GM18502 (cell line): Measurements from ENCODE around the gene CBLB.

ENCODE experiments used
- ATAC-seq: cut with Tn5 transposase; IDR thresholded peaks from one replicate; pipeline ENCODE4 v1.9.1; 2021; ENCODE audit warnings: mild to moderate bottlenecking; ENCODE audit not compliant: unreplicated experiment, poor library complexity

The CBLB gene

DNA sequence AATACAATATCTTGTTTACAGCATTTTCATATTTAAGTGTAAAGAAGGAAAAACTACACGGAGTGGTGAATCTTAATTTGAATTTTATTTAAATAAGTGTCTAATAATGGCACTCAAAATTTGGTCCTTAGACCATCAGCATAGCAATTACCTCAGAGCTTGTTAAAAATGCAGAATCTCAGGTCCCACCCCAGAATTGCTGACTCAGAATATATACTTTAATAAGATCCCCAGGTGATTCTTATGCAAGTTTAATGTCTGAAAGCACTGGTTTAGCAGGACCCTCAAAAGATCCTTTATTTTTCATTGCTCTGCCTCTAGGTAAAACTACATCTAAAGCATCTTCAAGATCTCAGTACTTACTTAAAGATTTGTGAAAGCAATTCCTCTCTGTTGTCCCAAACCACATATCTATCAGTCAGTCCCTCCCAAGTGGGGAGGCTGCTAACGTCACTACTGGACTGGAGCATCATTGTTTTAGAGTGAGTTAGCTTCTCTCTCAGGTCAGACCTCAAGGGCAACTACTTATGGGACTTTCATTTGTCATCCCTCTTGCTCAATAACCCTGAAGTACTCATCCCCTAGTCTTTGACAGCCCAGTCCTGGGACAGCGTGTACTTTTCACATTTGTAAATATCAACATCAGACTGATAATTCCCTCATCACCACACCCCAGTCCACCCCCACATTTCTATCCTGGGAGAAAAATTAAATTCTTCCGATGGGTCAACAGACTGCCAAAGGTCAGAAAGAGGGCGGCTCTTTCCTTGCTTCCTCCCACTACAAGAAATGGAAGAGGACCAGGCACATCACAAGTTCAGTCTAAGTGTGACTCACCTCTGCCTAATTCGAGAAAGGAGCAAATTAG lies 76.7 kb downstream of the CBLB start:
- ATAC-seq = no peak

DNA sequence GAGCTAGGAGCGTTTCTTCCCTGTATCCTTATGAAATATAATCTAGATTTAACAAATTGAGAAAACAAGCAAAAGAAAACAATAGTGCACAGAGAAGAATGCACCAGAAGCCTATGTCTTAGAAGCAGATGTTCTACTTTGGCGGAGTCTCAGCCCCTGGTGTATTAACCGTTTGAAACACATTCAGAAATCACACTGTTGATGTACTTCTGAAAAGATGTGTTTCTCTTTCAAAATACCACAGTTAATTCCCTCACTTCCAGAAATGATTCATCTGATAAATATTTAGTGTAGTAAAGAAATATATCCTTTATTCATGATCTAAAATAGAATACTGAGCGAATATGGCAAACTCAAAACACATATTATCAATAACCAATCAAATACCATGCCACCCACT lies 77.7 kb downstream of the CBLB start:
- ATAC-seq = no peak

DNA sequence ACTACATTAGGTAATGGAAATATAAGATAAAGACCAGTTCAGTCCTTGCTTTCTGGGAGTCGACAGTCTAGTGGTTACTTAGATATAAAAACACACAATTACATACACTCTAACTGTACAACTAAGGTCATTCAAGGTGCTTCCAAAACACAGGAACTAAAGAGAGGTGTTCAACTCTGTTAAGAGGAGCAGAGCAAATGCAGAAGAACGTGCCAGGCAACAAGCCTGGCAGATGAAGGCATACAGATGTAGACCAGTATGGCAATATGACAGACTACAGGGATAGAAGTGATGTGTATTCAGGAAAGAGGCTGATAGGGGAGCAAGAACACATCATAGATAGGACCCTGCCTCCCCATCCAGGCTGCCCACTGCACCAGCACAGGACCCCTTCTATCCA lies 78.3 kb downstream of the CBLB start:
- ATAC-seq = no peak

DNA sequence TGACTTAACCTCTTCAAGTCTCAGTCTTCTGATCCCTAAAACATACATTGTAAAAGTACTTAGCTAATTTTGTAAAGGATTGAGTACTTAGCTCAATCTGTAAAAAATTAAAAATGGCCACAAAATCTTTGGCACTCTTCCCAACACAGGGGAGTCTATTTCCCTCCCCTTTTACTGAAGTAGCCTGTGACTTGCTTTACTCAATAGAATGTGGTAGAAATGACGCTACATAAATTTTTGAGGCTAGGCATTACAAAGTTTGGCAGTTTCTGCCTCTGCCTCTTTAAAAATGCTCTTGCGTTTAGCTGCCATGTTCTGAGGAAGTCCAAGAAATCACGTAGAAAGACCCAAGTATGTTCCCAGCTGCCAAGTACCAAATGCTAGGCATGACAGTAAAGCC lies 80.2 kb downstream of the CBLB start:
- no peak for ATAC-seq

DNA sequence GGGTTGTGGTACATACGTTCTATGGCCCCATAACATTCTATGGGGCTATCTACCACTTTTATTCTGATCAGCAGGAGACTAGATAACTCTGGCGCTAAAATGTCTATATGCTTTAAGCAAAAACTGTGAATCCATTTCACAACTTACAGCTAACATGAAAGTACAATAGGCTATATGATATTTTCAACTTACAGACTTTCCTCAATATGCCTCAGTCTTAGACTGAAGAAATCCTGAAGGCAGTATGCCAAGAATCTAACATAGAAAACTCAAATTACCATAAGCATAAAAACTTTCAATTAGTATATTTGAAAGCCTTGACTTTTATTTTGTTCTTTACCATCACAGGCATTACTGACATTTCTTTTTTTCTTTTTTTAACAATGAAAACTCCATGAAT lies 81.4 kb downstream of the CBLB start:
- no peak for ATAC-seq

DNA sequence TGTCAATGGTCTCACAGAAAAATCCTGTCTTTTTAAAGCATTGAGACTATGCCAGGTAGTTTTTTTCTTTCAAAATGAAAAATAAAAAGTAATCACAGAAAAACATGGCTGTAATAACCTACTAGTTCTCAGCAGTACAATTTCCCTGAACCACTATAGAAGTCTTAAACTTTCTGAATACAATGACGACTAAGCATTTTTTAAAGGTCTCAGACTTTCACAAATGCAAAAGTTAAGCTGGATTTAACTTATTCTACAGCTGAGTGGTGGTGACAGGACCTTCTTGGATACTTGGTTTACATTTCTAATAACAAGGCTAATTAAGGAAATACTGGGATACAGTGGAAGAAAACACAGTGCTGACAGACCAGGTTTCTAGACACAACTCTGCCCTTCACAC lies 81.8 kb downstream of the CBLB start:
- no peak for ATAC-seq

DNA sequence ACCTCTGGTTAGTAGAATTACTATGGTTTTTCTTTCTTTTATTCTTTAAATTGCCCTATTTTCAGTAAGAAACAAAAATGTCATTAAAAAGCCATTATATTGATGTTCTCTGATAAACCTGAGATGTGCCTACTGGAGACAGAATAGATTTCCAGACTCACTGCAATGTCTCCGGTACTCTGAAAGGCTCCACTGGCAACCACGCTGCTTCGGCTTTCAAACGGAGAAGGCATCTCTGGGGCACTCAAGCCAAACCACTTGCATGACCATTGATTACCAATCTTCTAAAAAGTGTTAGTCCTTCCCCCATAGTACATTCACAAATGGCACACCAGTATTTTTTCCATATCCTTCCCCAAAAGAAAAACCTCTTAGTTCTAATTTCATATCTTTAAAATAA lies 82.6 kb downstream of the CBLB start:
- no peak for ATAC-seq

DNA sequence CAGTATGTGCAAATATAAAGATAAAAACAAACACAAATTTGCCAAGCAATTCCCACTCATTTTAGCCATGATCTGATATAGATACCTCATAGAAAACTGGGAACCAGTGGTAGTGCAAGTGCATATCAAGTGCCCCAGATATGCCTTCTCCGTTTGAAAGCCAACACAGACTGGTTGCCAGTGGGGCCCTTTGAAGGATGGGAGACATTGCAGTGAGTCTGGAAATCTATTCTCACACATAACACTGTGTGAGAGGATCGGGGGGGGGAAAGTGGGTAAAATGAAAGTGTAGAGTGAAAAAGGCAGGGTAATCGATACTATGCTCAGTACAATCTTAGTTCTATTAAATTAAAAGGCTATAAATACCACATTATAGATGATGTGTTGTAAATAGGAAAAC lies 83.0 kb downstream of the CBLB start:
- ATAC-seq = no peak

DNA sequence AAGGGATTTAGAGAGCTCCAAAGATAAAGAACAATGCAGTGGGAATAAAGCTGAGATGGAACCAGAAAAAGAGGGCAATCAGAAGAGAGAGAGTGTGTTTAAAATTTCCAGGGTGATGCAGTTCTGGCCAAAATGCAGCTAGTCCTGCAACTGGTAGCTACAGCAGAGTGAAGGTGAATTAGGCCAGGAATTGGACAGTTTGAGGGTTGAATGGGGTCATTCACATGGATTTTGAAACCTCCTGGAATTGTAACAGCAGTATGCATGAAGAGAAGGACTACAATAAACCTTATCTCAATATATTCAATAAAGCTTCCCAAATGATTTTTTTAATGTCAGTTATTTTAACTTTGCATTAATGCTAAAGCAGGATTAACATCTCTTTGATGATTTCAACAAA lies 85.2 kb downstream of the CBLB start:
- no peak for ATAC-seq

DNA sequence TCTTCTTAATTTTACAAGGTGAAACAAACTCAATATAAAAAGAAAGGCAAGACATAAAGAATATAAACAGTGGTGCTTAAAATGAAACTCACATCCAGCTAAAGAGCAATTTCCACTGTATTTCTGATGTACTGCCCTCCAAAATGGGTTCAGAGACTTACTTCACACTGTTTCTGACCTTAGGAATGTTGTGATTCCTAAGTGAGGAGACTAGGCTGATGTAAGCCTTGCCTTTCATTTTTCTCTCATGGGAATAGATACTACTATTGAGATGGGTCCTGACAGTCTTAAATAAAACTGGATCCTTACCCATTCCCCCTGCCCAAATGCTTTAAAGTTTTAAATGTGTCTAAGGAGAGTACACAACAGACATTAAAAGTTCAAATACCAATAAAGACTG lies 86.9 kb downstream of the CBLB start:
- ATAC-seq = no peak

DNA sequence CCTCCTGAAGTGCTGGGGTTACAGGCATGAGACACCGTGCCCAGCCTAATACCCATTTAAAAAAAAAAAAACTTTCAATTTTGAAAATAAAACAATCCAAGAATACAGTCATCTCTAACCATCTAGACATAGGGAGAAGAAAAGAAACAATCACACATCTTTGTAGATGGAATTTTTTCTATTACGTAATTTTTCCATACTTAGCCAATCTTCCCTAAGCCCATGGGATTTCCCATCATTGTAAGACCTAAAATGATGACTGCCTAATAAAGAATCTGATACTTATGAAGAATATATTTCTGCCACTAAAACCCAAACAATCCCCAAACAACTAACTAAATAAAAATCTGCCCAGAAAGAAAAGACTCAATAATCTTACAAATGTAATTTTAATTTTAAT lies 88.7 kb downstream of the CBLB start:
- ATAC-seq = no peak

DNA sequence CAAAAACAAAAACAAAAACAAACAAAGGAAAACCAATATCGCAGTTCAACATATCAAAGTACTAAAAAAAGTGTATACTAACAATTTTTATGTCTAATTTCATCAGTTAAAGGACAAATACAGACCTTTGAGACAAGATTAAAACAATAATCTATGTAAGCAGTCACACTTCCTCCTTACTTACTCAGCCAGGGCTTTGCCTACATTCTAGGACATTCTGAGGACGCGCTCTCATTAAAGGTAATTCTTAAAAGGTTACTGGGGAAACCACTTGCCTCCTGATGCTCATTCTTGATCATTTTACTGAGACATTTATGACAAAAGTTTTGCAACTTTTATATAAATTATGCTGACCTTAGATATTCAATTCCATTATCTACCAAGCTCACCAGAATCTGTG lies 93.4 kb downstream of the CBLB start:
- no peak for ATAC-seq

DNA sequence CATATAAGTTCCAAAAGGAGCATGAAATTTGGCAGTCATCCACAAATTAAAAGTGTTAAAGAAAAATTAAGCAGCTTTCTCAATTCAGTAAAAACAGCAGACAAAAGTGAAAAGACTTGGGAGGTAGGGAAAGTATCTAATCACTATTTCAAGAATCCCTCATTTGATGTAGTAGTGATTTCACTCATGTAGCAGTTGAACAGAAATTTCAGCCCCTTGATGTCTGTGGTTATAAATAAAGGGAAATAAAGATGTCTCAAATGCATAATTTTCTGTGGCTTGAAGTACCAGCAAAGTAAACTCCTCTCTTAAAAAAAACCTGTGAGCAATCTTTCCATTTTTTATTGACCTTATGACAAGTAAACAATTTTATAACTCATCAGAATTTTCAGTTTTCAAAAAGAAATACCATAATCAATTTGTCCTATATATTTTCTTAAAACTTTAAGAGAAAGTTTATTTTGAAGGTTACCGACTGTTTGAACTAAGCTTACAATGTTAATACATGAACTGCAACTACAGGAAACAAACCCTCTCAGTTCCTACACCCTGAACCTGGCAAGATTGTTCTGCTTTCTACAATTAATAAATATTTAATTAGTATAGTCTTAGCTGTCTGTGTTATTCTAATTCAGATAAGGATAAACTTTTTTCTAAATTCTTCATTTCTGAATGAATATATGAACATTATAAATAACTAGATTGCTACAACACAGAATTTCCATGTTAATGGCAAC lies 94.2 kb downstream of the CBLB start:
- ATAC-seq = no peak

DNA sequence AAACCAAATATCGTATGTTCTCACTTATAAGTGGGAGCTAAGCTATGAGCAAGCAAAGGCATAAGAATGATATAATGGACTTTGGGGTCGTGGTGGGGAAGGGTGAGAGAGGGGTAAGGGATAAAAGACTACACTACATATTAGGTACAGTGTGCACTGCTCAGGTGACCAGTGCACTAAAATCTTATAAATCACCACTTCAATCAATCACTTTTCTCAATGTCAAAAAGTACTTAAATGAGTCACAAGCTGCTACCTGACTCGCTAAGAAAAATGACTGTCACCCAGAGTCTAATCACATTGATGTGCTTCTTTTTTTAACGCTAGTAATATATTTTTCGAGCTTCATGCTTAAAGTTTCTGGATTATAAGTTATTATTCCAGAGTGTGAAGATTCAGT lies 95.5 kb downstream of the CBLB start:
- no peak for ATAC-seq

DNA sequence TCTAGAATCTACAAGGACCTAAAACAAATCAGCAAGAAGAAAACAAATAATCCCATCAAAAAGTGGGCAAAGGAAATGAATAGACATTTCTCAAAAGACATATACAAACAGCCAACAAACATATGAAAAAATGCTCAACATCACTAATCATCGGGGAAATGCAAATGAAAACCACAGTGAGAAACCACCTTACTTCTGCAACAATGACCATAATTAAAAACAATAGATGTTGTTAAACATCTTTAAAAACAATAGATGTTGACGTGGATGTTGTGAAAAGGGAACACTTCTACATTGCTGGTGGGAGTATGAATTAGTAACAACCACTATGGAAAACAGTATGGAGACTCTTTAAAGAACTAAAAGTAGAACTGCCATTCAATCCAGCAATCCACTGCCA lies 96.2 kb downstream of the CBLB start:
- no peak for ATAC-seq

DNA sequence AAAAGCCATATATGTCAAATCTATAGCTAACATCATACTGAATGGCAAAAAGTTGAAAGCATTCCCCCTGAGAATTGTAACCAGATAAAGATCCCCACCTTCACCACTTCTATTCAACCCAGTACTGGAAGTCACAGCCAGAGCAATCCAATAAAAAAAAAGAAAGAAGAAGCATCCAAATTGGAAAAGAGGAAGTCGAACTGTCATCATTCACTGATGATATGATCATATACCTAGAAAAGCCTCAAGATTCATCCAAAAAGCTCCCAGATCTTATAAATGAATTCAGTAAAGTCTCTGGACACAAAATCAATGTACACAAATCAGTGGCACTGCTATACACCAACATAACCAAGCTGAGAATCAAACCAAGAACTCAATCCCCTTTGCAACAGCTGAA lies 97.4 kb downstream of the CBLB start:
- no peak for ATAC-seq

DNA sequence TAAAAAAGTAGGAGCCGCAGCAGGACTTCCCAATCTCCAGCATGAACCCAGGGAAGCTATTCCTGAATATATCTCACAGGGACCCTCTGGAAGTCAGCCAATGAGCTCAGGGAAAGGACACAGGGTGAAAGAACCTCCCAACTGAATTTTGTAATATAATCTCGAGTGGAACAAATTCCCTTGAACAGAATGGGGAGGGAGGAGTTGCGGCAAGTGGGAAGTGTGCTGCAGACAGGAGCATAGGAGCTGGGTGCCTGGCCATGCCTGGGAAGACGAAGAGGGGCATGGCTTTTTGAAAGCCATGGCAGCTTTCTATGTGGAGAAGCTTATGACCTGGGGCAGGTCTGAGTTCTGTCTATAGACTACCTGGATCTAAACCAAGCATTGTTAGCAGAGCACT lies 98.4 kb downstream of the CBLB start:
- no peak for ATAC-seq

DNA sequence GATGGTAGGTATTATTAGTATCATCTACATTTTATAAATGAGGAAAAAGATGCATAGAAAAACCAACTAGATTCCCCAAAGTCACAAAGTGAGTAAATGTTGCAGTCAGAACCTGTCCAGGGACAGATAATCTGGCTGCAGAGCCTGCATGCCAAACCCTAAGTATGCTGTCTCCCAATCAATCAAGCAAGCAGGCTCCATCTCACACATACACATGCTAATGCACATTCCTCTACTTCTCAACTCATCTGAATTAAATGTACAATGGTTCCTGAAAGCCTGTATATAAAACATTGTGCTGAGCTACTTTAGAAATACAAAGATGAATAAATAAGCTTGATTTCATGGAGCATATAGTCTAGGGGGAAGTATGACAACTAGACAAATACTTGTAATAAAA lies 101.0 kb downstream of the CBLB start:
- no peak for ATAC-seq

DNA sequence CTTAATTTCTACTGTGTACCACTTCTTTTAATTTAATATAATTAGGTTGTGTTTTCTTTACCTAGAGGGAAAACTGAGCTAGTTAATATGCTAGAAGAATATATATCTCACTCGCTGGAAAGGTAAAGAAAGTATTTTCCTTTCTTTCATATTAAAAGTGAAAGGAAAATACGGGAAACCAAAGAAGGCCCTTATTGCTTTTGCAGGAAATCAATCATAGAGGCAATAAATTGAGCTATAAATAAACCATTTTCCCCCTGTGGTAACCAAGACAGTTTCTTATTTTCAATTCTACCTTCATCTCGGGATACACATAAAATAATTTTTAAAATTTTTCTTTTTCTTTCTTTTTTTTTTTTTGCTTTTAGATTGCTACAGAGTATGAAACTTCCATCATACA lies 101.6 kb downstream of the CBLB start:
- ATAC-seq = no peak

DNA sequence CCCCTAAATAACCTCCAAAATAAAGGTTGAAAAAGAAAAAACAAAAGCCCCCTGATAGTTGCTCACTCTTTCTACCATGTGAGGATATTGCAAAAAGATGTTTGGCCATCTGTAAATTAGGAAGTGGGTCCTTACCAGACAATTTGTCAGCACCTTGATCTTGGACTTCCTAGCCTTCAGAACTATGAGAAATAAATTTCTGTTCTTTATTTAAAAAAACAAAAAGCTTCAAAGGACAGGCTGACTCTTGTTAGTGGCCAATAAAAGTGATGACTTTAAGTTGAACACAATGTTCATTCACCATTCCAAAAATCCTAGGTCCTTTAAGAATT lies 103.5 kb downstream of the CBLB start:
- no peak for ATAC-seq

DNA sequence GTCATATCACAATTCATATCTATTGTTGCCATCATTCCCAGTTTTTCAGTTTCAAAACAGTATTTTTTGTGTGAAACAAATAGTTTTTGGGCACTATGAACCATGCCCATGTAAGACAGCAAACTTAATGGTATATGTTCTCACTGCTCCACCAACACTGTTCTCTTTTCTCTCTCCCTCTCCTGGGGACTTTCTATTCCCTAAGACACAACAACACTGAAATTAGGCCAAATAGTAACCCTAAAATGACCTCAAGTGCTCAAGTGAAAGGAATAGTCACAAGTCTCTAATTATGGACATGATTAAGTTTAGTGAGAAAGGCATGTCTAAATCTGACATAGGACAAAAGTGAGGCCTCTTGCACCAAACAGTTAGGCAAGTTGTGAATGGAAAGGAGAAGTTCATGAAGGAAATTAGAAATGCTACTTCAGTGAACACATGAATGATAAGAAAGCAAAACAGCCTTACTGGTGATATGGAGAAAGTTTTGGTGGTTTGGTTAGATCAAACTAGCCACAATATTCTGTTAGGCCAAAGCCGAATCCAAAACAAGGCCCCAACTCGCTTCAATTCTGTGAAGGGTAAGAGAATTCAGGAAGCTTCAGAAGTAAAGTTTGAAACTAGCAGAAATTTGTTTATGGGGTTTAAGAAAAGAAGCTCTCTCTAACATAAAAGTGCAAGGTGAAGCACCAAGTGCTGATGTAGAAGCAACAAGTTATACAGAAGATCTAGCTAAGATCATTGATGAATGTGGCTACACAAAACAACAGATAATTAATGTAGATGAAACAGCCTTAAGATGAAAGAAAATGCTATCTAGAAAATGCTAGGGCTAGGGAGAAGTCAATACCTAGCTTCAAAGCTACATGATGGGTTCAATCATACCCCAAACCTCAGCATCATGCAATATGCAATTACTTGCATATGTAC lies 104.2 kb downstream of the CBLB start:
- ATAC-seq = peak; percentile 68
